ENCODE data around the gene FAM241A.

FAM241A gene

GRCh38 chr4:112234952-112235609 lies 89.8 kb downstream of the FAM241A start:
- Histone ChIP-seq H2AFZ (ENCODE audit: low read depth) (no peak overlapping the region), H3K79me2 (ENCODE audit: insufficient read depth, low read depth) (peaks cover 52% of the 10 kb centered on the region; the same call in 1 of the 2 replicates), H3K9ac (no peak overlapping the region), H3K36me3 (ENCODE audit: insufficient read depth) (no peaks in the 10 kb centered on the region), H3K27me3 (ENCODE audit: insufficient read depth, low read depth) (no peaks in the 10 kb centered on the region), H4K20me1 (ENCODE audit: insufficient read depth) (0 out of 2 replicates have a peak, but pooled peaks cover 4% of the 10 kb centered on the region), H3K27ac (no peak overlapping the region), H3K4me1 (ENCODE audit: low read depth, poor library complexity, severe bottlenecking) (peaks cover 40% of the 10 kb centered on the region), H3K4me3 (IDR thresholded peaks at IDR 0.05; ENCODE audit: insufficient read depth, low read depth, low read length) (no peak overlapping the region), H3K4me2 (peak overlapping the region; percentile 61; the same call in 1 of the 2 replicates)
- TF ChIP-seq CTCF (conservative IDR thresholded peaks at IDR 0.05; ENCODE audit: low read depth, low read length) = peak; percentile 78

GRCh38 chr4:112236040-112236439 lies 90.8 kb downstream of the FAM241A start:
- no peak overlapping the region for H2AFZ ChIP-seq (ENCODE audit: low read depth)
- H3K4me3 ChIP-seq (IDR thresholded peaks at IDR 0.05; ENCODE audit: insufficient read depth, low read depth, low read length) = no peak overlapping the region
- no peak overlapping the region for H3K4me2 ChIP-seq
- H3K36me3 ChIP-seq (ENCODE audit: insufficient read depth) = no peaks in the 10 kb centered on the region
- 0 out of 2 replicates have a peak, but pooled peaks cover 4% of the 10 kb centered on the region for H4K20me1 ChIP-seq (ENCODE audit: insufficient read depth)
- no peak overlapping the region for H3K27ac ChIP-seq
- peaks cover 48% of the 10 kb centered on the region; the same call in 1 of the 2 replicates for H3K79me2 ChIP-seq (ENCODE audit: insufficient read depth, low read depth)
- H3K27me3 ChIP-seq (ENCODE audit: insufficient read depth, low read depth) = no peaks in the 10 kb centered on the region
- no peak overlapping the region for H3K9ac ChIP-seq
- no peak for TF ChIP-seq CTCF (conservative IDR thresholded peaks at IDR 0.05; ENCODE audit: low read depth, low read length)
- peaks cover 35% of the 10 kb centered on the region for H3K4me1 ChIP-seq (ENCODE audit: low read depth, poor library complexity, severe bottlenecking)

- 0 out of 2 replicates have a peak, but pooled peaks cover 4% of the 10 kb centered on the region for H4K20me1 ChIP-seq (ENCODE audit: insufficient read depth)
- H3K9ac ChIP-seq = no peak overlapping the region
- TF ChIP-seq CTCF (conservative IDR thresholded peaks at IDR 0.05; ENCODE audit: low read depth, low read length) = no peak
- no peaks in the 10 kb centered on the region for H3K27me3 ChIP-seq (ENCODE audit: insufficient read depth, low read depth)
- H3K27ac ChIP-seq = no peak overlapping the region
- H2AFZ ChIP-seq (ENCODE audit: low read depth) = no peak overlapping the region
- no peak overlapping the region for H3K4me3 ChIP-seq (IDR thresholded peaks at IDR 0.05; ENCODE audit: insufficient read depth, low read depth, low read length)
- H3K4me2 ChIP-seq = no peak overlapping the region
- H3K79me2 ChIP-seq (ENCODE audit: insufficient read depth, low read depth) = peaks cover 41% of the 10 kb centered on the region; the same call in 1 of the 2 replicates
- H3K4me1 ChIP-seq (ENCODE audit: low read depth, poor library complexity, severe bottlenecking) = peaks cover 23% of the 10 kb centered on the region
- H3K36me3 ChIP-seq (ENCODE audit: insufficient read depth) = no peaks in the 10 kb centered on the region
Observed at GRCh38 chr4:112238833-112239232, 93.6 kb downstream of the FAM241A start.

Data from KMS-11 (cell line).